T-cell (primary cell): ENCODE measurements around the gene ROCK2. TPM values are rescaled to one million over a fixed set of nuclear protein-coding genes. Genes with fewer than 3 reads are reported as not detected.

Experiments used
- ATAC-seq, 4 experiments: fragments of 200-7000 bp in 3 of 4; fragments of 150-1000 bp in 1 of 4; cut with Tn5 transposase; replicated peaks in 1 of 4; 1 replicate in 3 of 4; 2 replicates in 1 of 4; pipeline ENCODE4 v1.10.0; 2021; ENCODE audit warnings: moderate library complexity in 3 of 4, mild to moderate bottlenecking in 2 of 4, moderate number of reproducible peaks in 1 of 4
- CTCF ChIA-PET, 2 donors: fragments of 300-600 bp; sonication (Branson Sonifier 250); formaldehyde crosslinking; loops; one replicate each; lab custom pipeline; 2022; ENCODE audit warnings: antibody characterized with exemption in 2 of 2; lab: Charles Lee
- POLR2A ChIA-PET, 2 donors: fragments of 300-600 bp; sonication (Branson Sonifier 250); formaldehyde crosslinking; loops; one replicate each; lab custom pipeline; 2022; ENCODE audit warnings: antibody characterized with exemption in 2 of 2; lab: Charles Lee
- DNase-seq, 35 experiments: peaks; one replicate each; pipeline versions ENCODE4 v3.0.0 to v3.0.0-alpha.2; 2013 to 2023
- H3K27ac ChIP-seq: one replicate; pipeline ENCODE4 v1.5.1; 2013; ENCODE audit warnings: low read length
- H3K27me3 ChIP-seq, 2 experiments: replicated peaks in 1 of 2; 1 replicate in 1 of 2; 2 replicates in 1 of 2; pipeline versions ENCODE4 v1.6.1 to v1.7.0; 2013; ENCODE audit warnings: low read length in 1 of 2, mixed read lengths in 1 of 2; ENCODE audit not compliant: control insufficient read depth in 2 of 2, insufficient read depth in 2 of 2; ENCODE audit errors: extremely low read depth in 1 of 2
- H3K36me3 ChIP-seq, 2 donors: 1 replicate in 1 of 2; 2 replicates in 1 of 2; pipeline versions ENCODE4 v1.6.1 to v1.7.0; 2013; ENCODE audit warnings: low read length in 1 of 2; ENCODE audit not compliant: control insufficient read depth in 2 of 2, insufficient read depth in 1 of 2; ENCODE audit errors: extremely low read depth in 1 of 2
- H3K4me1 ChIP-seq, 2 experiments: 1 replicate in 1 of 2; 2 replicates in 1 of 2; pipeline versions ENCODE4 v1.6.1 to v1.7.0; 2013; ENCODE audit warnings: low read length in 2 of 2, mixed read lengths in 1 of 2; ENCODE audit not compliant: insufficient read depth in 2 of 2, control insufficient read depth in 1 of 2; ENCODE audit errors: extremely low read depth in 1 of 2
- H3K4me3 ChIP-seq, 2 donors: 1 replicate in 1 of 2; 2 replicates in 1 of 2; pipeline versions ENCODE4 v1.5.1 to v1.7.0; 2013; ENCODE audit warnings: mild to moderate bottlenecking in 2 of 2, low read length in 1 of 2, moderate library complexity in 1 of 2; ENCODE audit not compliant: control insufficient read depth in 1 of 2; ENCODE audit errors: extremely low read depth in 1 of 2
- H3K9me3 ChIP-seq: 2 replicates; pipeline ENCODE4 v1.7.0; 2013
- H3K27ac Mint-ChIP-seq, 2 donors: one replicate each; pipeline ENCODE4 v1.8.0; 2020 to 2021; ENCODE audit warnings: mild to moderate bottlenecking in 2 of 2, mixed read lengths in 2 of 2
- H3K27me3 Mint-ChIP-seq, 2 donors: one replicate each; pipeline ENCODE4 v1.8.0; 2021 to 2022; ENCODE audit warnings: mixed read lengths in 2 of 2
- H3K36me3 Mint-ChIP-seq: one replicate; pipeline ENCODE4 v1.8.0; 2021; ENCODE audit warnings: mixed read lengths
- H3K4me1 Mint-ChIP-seq, 3 donors: one replicate each; pipeline ENCODE4 v1.8.0; 2020 to 2022; ENCODE audit warnings: mixed read lengths in 3 of 3, mild to moderate bottlenecking in 1 of 3
- H3K4me3 Mint-ChIP-seq, 3 donors: one replicate each; pipeline ENCODE4 v1.8.0; 2020 to 2022; ENCODE audit warnings: mild to moderate bottlenecking in 3 of 3, mixed read lengths in 3 of 3, moderate library complexity in 3 of 3
- H3K9me3 Mint-ChIP-seq, 3 donors: one replicate each; pipeline ENCODE4 v1.8.0; 2020 to 2022; ENCODE audit warnings: mixed read lengths in 3 of 3
- WGBS: methylation state at CpG from one replicate; pipeline ENCODE4 v1.1.5; 2013; ENCODE audit warnings: missing lambda C conversion rate; ENCODE audit not compliant: insufficient coverage; 5-methylcytosine and 5-hydroxymethylcytosine counted together
- total RNA-seq, 35 experiments: library from RNA in 6 of 35; stranded (reverse) in 6 of 35; fragments of 120-200 nt in 1 of 35; gene quantifications; one replicate each; pipeline versions ENCODE4 v1.2.1 to v1.2.4 and lab custom pipeline; 2013 to 2026

Gene ROCK2
- total RNA-seq (10 to 100 TPM; 15.5 to 22.3 (median 18.6) TPM), total RNA-seq (lab: John Stamatoyannopoulos, UW) (30.0 to 98.2 (median 57.5) reads per million in 29 experiments)
- total RNA-seq (2013): 20.2 TPM

GRCh38 chr2:11344342-11344955 is at the start of gene ROCK2:
Gene ROCK2 (minus strand): TSS chr2:11344636. CDS start chr2:11344136, 500 bp downstream.
- ChIA-PET CTCF (no interaction called here), POLR2A (interaction anchor here in 1 of 2 donors (0.5 kb wide), 1 partner anchor 151 kb away, joined by 4 read pairs; no protein-coding TSS in a partner anchor)
- under 1% methylated on average over 73 of the region's 90 CpGs for WGBS
- H3K27me3 ChIP-seq: no peaks in the 10 kb centered on the region
- DNase-seq (peak in 34 of 35 experiments; percentile 27 to 77 (median 49)), ATAC-seq (peak; percentile 73 to 79 (median 76))
- no peaks in the 10 kb centered on the region for H3K9me3 ChIP-seq
- H3K9me3 Mint-ChIP-seq: no peaks in the 10 kb centered on the region
- H3K4me1 Mint-ChIP-seq: peaks cover 34 to 41% (median 40%) of the 10 kb centered on the region in 3 donors
- peak within 1 kb of the TSS; percentile 87 to 94 for H3K27ac Mint-ChIP-seq
- H3K36me3 Mint-ChIP-seq: no peaks in the 10 kb centered on the region
- peak within 1 kb of the TSS; percentile 59 for H3K27ac ChIP-seq
- peaks cover 13 to 16% of the 10 kb centered on the region in 2 experiments for H3K4me1 ChIP-seq
- H3K36me3 ChIP-seq: no peaks in the 10 kb centered on the region
- H3K4me3 Mint-ChIP-seq: peak within 1 kb of the TSS; percentile 96 to 98 (median 97)
- peak within 1 kb of the TSS; percentile 93 to 95 for H3K4me3 ChIP-seq
- no peaks in the 10 kb centered on the region for H3K27me3 Mint-ChIP-seq

GRCh38 chr2:11393711-11394236 is 49.3 kb upstream of the ROCK2 start:
- Mint-ChIP-seq H3K4me3 (no peak overlapping the region), H3K27ac (no peak overlapping the region), H3K9me3 (no peaks in the 10 kb centered on the region), H3K27me3 (peaks cover 0 to 3% of the 10 kb centered on the region in 2 donors), H3K36me3 (no peaks in the 10 kb centered on the region), H3K4me1 (no peaks in the 10 kb centered on the region)
- H3K9me3 ChIP-seq: no peaks in the 10 kb centered on the region
- POLR2A ChIA-PET: interaction anchor here in 1 of 2 donors (0.7 kb wide), 1 partner anchor 95 kb away, joined by 3 read pairs; no protein-coding TSS in a partner anchor
- no peaks in the 10 kb centered on the region for H3K36me3 ChIP-seq
- H3K27me3 ChIP-seq: peaks cover 0 to 8% of the 10 kb centered on the region in 2 experiments
- DNase-seq (no peak), ATAC-seq (no peak)
- no peaks in the 10 kb centered on the region for H3K4me1 ChIP-seq
- H3K4me3 ChIP-seq: no peak overlapping the region
- no peak overlapping the region for H3K27ac ChIP-seq
- WGBS: 93% methylated on average over 3 of the region's 11 CpGs
- CTCF ChIA-PET: no interaction called here

GRCh38 chr2:11391942-11392266 is 47.5 kb upstream of the ROCK2 start:
- no peaks in the 10 kb centered on the region for H3K9me3 ChIP-seq
- Mint-ChIP-seq H3K4me1 (no peaks in the 10 kb centered on the region), H3K36me3 (no peaks in the 10 kb centered on the region), H3K27me3 (peaks cover 0 to 3% of the 10 kb centered on the region in 2 donors), H3K27ac (no peak overlapping the region), H3K4me3 (no peak overlapping the region), H3K9me3 (no peaks in the 10 kb centered on the region)
- no peaks in the 10 kb centered on the region for H3K36me3 ChIP-seq
- peaks cover 0 to 10% of the 10 kb centered on the region in 2 experiments for H3K27me3 ChIP-seq
- no peak overlapping the region for H3K27ac ChIP-seq
- DNase-seq (no peak), ATAC-seq (no peak)
- ChIA-PET POLR2A (no interaction called here), CTCF (no interaction called here)
- H3K4me1 ChIP-seq: no peaks in the 10 kb centered on the region
- WGBS: 44% methylated on average over 1 of the region's 3 CpGs
- no peak overlapping the region for H3K4me3 ChIP-seq

GRCh38 chr2:11390399-11390658 is 45.9 kb upstream of the ROCK2 start:
- no peak for ATAC-seq
- Mint-ChIP-seq H3K9me3 (no peaks in the 10 kb centered on the region), H3K4me3 (no peak overlapping the region), H3K27ac (no peak overlapping the region), H3K4me1 (no peaks in the 10 kb centered on the region), H3K27me3 (peaks cover 0 to 3% of the 10 kb centered on the region in 2 donors), H3K36me3 (no peaks in the 10 kb centered on the region)
- Histone ChIP-seq H3K36me3 (no peaks in the 10 kb centered on the region), H3K27ac (no peak overlapping the region), H3K4me3 (no peak overlapping the region), H3K9me3 (no peaks in the 10 kb centered on the region), H3K4me1 (no peaks in the 10 kb centered on the region), H3K27me3 (peaks cover 0 to 10% of the 10 kb centered on the region in 2 experiments)
- CTCF ChIA-PET: no interaction called here
- no peak for DNase-seq
- POLR2A ChIA-PET: no interaction called here
- 78% methylated on average over 3 of the region's 5 CpGs for WGBS

GRCh38 chr2:11389551-11390398 is 45.3 kb upstream of the ROCK2 start:
- Histone ChIP-seq H3K9me3 (no peaks in the 10 kb centered on the region), H3K27ac (no peak overlapping the region), H3K4me1 (no peaks in the 10 kb centered on the region), H3K36me3 (no peaks in the 10 kb centered on the region), H3K4me3 (no peak overlapping the region), H3K27me3 (peaks cover 0 to 10% of the 10 kb centered on the region in 2 experiments)
- Mint-ChIP-seq H3K36me3 (no peaks in the 10 kb centered on the region), H3K9me3 (no peaks in the 10 kb centered on the region), H3K27me3 (peaks cover 0 to 3% of the 10 kb centered on the region in 2 donors), H3K4me3 (no peak overlapping the region), H3K4me1 (no peaks in the 10 kb centered on the region), H3K27ac (no peak overlapping the region)
- ChIA-PET POLR2A (no interaction called here), CTCF (no interaction called here)
- WGBS: 94% methylated on average over 17 of the region's 18 CpGs
- ATAC-seq (no peak), DNase-seq (no peak)

- ATAC-seq (no peak), DNase-seq (no peak)
- Histone ChIP-seq H3K36me3 (no peaks in the 10 kb centered on the region), H3K4me3 (no peak overlapping the region), H3K27ac (no peak overlapping the region), H3K4me1 (no peaks in the 10 kb centered on the region), H3K27me3 (peaks cover 0 to 10% of the 10 kb centered on the region in 2 experiments), H3K9me3 (no peaks in the 10 kb centered on the region)
- WGBS: 100% methylated on average over 3 of the region's 6 CpGs
- Mint-ChIP-seq H3K27ac (no peak overlapping the region), H3K4me1 (no peaks in the 10 kb centered on the region), H3K4me3 (no peak overlapping the region), H3K27me3 (peaks cover 0 to 3% of the 10 kb centered on the region in 2 donors), H3K36me3 (no peaks in the 10 kb centered on the region), H3K9me3 (no peaks in the 10 kb centered on the region)
- POLR2A ChIA-PET: no interaction called here
- CTCF ChIA-PET: no interaction called here
These were observed 44.6 kb upstream of the ROCK2 start for GRCh38 chr2:11389052-11389420.
